Dedifferentiated amniotic fluid mesenchymal stem cell (primary cell): ENCODE measurements around the gene AFG1L.
A peak's percentile ranks its signal among the peaks of the same experiment; 100 is the strongest.
"Not testable (repeated sequence)": the region's sequence is repeated elsewhere in the genome, so short reads cannot be mapped to it uniquely, and the experiment has no call there.

ENCODE experiments used
- DNase-seq: peaks from one replicate; pipeline ENCODE4 v3.0.0-alpha.2; 2016; ENCODE audit errors: extremely low spot score

The AFG1L gene

DNA sequence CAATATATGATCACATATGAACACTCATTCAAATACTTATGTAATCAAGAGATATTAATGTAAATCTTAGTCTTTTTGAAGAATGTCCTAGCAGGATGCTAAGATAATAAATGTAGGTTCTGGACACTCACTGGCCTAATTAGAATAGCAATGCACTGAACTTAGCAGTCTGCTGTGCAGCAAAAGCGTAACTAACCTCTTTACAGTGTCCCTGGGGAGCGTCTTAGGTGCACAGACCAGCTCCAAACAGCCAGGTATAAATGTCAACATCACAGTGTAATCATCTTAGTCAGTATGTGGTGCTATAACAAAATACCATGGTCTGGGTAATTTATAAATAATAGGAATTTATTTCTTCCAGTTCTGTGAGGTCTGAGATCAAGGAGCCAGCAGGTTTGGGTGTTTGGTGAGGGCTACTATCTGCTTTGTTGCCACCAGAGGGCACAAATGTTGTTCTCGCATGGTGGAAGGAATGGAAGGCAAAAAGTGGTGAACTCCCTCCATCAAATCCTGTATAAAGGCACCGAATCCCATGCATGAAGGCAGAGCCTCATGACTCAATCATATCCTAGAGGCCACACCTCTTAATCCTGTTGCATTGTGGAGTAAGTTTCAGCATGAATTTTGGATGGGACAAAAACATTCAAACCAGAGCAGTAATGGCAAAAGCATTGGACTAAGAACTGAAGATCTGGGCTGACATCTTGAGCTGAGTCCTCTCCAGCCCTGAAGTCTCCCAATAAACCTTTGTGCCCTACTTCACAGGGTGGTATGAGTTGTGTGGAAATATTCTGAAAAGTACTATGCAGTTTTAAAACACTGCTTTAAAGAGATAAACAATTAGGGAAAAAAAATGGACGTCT is 224.1 kb downstream of the AFG1L start:
- DNase-seq = no peak

- no peak for DNase-seq
These were observed 226.8 kb downstream of the AFG1L start for GRCh38 chr6:108521616-108522107.

GRCh38 chr6:108523697-108524096 is 228.8 kb downstream of the AFG1L start:
- no peak for DNase-seq

- no peak for DNase-seq
These were observed 229.8 kb downstream of the AFG1L start for GRCh38 chr6:108524528-108525248.

- DNase-seq = peak; percentile 64
These were observed 231.9 kb downstream of the AFG1L start for GRCh38 chr6:108526739-108527174.

- no peak for DNase-seq
These were observed 234.0 kb downstream of the AFG1L start for GRCh38 chr6:108528878-108529277.

DNA sequence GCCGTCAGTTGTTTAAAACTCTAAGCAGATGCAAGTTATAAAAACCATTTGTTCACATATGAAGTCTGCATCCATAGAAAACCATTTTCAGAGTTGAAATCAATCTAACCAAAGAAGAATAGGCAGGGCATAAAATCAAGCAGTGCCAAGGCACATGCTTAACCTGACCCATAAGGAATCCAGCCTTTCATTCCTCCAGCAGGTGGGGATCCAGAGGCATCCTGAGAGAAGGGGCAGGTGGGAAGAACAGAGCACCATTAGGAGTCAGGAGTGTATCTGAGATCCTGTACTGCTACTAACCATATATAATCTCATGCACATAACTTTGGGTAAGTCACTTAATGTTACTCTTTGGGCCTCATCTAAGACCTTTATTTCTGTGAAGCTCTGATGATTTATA is 236.5 kb downstream of the AFG1L start:
- DNase-seq = no peak

DNA sequence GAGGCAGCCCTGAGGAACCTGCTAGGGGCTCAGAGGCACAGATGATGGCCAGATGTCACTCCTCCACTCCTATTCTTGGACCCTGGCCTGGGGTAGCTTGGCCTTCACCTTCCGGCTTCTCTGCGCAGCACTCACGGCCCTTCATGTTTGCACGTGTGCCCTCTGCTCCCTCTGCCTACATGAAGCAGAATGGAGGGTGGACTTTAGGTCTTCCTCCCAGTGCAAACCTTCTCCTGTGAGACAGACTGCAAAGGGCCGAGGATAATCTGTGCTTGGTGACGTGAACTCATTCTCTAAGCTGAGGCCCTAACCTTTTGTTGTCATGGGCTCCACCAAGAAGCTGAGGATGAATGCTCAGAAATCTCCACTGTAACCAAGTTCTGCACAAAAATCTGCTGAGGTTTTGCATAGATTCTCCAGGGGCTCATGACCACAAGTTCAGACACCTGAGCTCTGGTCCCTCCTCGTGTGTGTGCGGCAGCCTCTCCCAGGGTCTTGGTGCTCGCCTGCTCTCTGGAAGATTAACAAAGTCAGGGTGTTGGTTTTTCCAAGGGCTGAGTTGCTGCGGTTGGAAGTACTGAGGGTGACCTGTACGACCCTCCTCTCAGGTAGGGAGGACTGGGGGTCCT is 240.4 kb downstream of the AFG1L start:
- no peak for DNase-seq

GRCh38 chr6:108535920-108536535 is 241.2 kb downstream of the AFG1L start:
- not testable (repeated sequence) for DNase-seq

DNA sequence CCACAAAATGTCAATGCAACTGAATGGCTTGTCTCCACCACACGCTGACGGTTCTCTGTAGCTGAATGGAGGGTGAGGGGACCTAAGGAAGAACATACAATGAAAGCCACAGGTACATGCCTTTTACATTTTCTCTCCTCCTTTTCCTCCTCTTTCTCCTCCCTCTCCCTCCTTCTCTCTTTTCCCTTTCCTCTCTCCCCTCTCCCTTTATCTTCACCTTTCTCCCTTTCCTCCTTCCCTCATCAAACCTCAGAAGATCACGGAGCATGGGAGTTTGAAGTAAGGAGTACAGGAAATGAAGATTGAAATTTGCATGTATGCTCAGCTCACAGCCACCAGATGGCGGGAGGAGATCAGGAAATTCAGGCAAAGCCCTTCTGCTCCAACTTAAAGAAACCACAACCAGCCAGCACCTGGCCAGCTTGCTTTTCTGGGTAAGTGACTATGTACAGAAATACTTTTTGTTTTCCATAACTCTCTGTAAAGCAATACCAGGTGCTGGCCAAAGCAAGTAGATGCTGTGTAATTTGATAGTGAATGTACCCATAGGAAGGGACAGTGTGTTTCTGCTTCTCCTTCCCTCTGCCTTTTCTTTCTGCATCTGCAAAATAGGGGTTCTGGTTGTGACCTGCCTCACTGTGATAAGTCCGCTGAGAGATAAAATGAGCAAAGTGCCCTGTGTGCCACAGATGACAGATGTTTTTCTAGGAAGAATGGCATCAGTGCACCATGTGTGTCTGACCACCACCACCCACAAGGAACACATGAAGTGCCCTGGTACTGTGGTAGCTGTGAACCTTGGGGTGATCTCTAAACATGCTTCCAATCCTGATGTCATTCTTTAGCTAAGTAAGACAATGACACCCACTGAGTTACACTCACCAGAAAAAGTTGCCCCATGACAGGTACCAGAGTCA is 247.2 kb downstream of the AFG1L start:
- DNase-seq = peak; percentile 82

GRCh38 chr6:108543175-108543940 is 248.5 kb downstream of the AFG1L start:
- DNase-seq = no peak

DNA sequence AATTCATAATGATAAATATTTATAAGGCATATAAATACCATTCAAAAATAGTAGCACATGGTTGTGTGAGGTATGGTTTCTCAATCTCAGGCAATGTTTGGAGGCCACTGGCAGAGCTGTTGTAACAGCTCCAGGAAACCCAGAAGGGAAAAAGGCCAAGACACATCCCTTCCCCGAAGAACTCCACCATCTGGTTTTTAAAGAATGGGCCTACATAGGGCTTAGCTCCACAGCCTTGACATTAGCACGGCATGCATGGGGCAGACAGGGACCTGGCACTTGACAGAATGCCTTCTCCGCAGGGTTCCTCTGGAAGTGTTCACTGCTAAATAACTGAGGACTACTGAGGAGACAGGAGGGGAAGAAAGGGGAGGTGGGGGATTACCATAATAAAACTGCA is 249.8 kb downstream of the AFG1L start:
- no peak for DNase-seq

GRCh38 chr6:108546079-108547049 is 251.5 kb downstream of the AFG1L start:
- DNase-seq = no peak

DNA sequence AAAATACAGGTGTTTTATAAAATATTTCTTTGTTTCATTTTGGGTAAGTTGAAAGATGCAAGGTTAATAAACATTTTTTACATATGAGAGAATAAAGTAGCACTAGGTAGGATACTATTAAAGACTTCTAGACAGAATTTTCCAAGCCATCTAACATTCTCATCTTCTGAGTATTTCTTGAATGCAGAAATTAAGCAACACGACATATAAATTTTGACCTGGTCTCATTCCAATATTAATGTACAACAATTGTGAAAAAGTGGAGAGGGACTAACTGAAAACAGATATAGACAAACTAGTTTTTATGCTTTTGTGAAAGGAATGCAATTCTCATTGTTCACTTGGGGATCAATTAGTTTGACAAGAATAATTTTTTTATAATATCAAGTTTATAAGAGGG is 254.4 kb downstream of the AFG1L start:
- DNase-seq = no peak

DNA sequence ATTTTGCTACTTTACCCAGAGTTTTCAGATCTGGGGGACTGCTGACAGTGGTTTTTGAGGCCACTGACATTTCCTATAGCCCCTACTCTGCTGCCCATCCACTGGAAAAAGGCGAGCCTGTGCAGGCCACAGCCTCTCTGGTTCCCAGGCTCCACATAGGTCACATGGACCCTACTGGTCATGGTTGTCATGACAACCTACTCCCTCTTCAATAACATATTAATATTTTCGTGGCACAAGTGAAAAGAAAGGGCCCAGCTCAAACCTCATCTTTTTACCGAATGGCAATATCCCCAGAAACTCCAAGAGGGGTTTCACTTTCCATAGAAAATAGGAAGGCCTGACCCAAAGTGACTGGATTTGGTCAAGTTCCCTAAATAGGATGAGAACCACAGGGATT is 254.9 kb downstream of the AFG1L start:
- no peak for DNase-seq

DNA sequence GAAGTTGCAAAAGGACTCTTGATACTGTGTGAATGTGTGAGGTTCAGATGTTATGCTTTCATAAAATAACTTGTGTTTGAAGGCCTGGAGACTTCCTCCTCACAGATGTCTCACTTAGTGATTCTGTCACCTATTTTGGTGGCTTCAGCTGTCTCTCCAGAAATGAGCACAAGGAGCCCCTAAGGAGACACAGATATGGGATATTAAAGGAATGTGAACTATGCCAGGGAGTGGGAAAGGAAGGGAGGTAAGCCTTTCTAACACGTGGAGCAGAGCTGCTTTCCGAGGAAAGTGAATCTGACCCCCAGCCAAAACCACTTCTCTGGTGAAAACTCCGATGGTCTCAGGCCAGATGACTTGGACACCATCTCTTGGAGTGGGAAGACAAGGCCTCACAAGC is 255.4 kb downstream of the AFG1L start:
- DNase-seq = no peak

DNA sequence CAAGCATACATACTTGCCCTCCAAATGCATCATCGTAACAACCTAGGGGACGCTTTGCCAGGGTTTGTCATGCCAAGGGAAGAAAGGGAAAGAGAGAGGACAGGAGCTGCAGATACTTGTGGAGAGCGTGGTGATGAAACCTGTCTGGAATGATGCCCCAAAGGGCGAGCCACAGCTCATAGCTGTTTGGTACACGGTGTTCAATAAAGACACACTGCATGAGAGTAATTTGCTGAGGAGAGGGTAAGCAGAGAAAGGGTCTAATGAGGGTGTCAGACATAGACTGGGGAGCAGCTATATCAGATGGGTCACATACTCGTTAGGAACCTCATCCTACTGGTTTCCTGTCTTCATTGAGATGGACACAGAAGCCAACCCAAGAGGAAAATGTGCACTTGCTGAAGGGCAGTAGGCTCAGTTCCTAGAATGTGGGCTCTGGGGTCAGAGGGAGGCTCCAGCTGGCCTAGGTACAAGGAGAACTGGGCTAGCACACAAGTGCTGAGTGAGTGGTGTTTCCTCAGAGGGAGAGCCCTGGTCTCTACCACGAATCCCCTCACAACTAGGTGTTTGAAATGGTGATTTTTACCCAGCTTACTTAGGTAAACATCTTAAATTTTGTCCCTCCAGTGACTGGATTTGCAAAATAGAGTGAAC is 260.7 kb downstream of the AFG1L start:
- no peak for DNase-seq

GRCh38 chr6:108556250-108556649 is 261.4 kb downstream of the AFG1L start:
- no peak for DNase-seq
